ENCODE results near the gene WDR70. TPM values are rescaled to one million over a fixed set of nuclear protein-coding genes. Genes with fewer than 3 reads are reported as not detected.
A peak's percentile ranks its signal among the peaks of the same experiment; 100 is the strongest.
"Not testable (repeated sequence)": the region's sequence is repeated elsewhere in the genome, so short reads cannot be mapped to it uniquely, and the experiment has no call there.

Gene WDR70
- total RNA-seq, 2 experiments from 2014 or later = 39.1 to 39.3 TPM

- ATAC-seq, H3K27ac Mint-ChIP-seq, H3K4me3 Mint-ChIP-seq, H3K4me1 Mint-ChIP-seq, H3K27me3 Mint-ChIP-seq, CTCF ChIA-PET, DNase-seq: not testable (repeated sequence)
- Mint-ChIP-seq H3K9me3 (ENCODE audit: low read depth) (peaks cover 15% of the 10 kb centered on the region), H3K36me3 (peaks cover 25% of the 10 kb centered on the region)
These were observed 300.8 kb downstream of the WDR70 start for GRCh38 chr5:37679903-37680302.

GRCh38 chr5:37683072-37683471 lies 304.0 kb downstream of the WDR70 start:
- Mint-ChIP-seq H3K27me3 (no peaks in the 10 kb centered on the region), H3K27ac (no peak overlapping the region), H3K36me3 (peaks cover 25% of the 10 kb centered on the region), H3K9me3 (ENCODE audit: low read depth) (peaks cover 15% of the 10 kb centered on the region), H3K4me3 (no peak overlapping the region), H3K4me1 (no peaks in the 10 kb centered on the region)
- DNase-seq = no peak
- ATAC-seq = no peak
- CTCF ChIA-PET = interaction anchor here (1.0 kb wide), 1 partner anchor 40 kb away, joined by 3 read pairs; no protein-coding TSS in a partner anchor

GRCh38 chr5:37685211-37685610 lies 306.1 kb downstream of the WDR70 start:
- CTCF ChIA-PET = no interaction called here
- Mint-ChIP-seq H3K36me3 (peaks cover 24% of the 10 kb centered on the region), H3K9me3 (ENCODE audit: low read depth) (peaks cover 12% of the 10 kb centered on the region), H3K27me3 (no peaks in the 10 kb centered on the region), H3K4me3 (no peak overlapping the region), H3K4me1 (no peaks in the 10 kb centered on the region), H3K27ac (no peak overlapping the region)
- DNase-seq = no peak
- no peak for ATAC-seq

- Mint-ChIP-seq H3K9me3 (ENCODE audit: low read depth) (peaks cover 9% of the 10 kb centered on the region), H3K4me1 (no peaks in the 10 kb centered on the region), H3K4me3 (no peak overlapping the region), H3K36me3 (peaks cover 20% of the 10 kb centered on the region), H3K27me3 (no peaks in the 10 kb centered on the region), H3K27ac (no peak overlapping the region)
- ATAC-seq (no peak), DNase-seq (no peak)
- CTCF ChIA-PET = no interaction called here
These were observed 306.7 kb downstream of the WDR70 start for GRCh38 chr5:37685816-37686215.

- ATAC-seq; DNase-seq; H3K36me3 Mint-ChIP-seq; H3K4me1 Mint-ChIP-seq; H3K4me3 Mint-ChIP-seq; H3K9me3 Mint-ChIP-seq (ENCODE audit: low read depth); CTCF ChIA-PET; H3K27me3 Mint-ChIP-seq; H3K27ac Mint-ChIP-seq: not testable (repeated sequence)
These were observed 309.8 kb downstream of the WDR70 start for GRCh38 chr5:37688925-37689324.

GRCh38 chr5:37694333-37694732 lies 315.2 kb downstream of the WDR70 start:
- peaks cover 11% of the 10 kb centered on the region for H3K36me3 Mint-ChIP-seq
- H3K4me1 Mint-ChIP-seq; H3K9me3 Mint-ChIP-seq (ENCODE audit: low read depth); H3K27me3 Mint-ChIP-seq; H3K27ac Mint-ChIP-seq; ATAC-seq; CTCF ChIA-PET; DNase-seq; H3K4me3 Mint-ChIP-seq: not testable (repeated sequence)

- H3K9me3 Mint-ChIP-seq (ENCODE audit: low read depth) = peaks cover 6% of the 10 kb centered on the region
These were observed 315.7 kb downstream of the WDR70 start for GRCh38 chr5:37694867-37695266.

GRCh38 chr5:37695647-37696046 lies 316.5 kb downstream of the WDR70 start:
- Mint-ChIP-seq H3K4me3 (no peak overlapping the region), H3K27ac (no peak overlapping the region), H3K4me1 (no peaks in the 10 kb centered on the region), H3K9me3 (ENCODE audit: low read depth) (peaks cover 6% of the 10 kb centered on the region), H3K36me3 (peaks cover 11% of the 10 kb centered on the region), H3K27me3 (no peaks in the 10 kb centered on the region)
- CTCF ChIA-PET = no interaction called here
- no peak for ATAC-seq
- DNase-seq = no peak

More at GRCh38 chr5:37694867-37695266, 315.7 kb downstream of the WDR70 start:
- no peak overlapping the region for H3K27ac Mint-ChIP-seq
- peaks cover 11% of the 10 kb centered on the region for H3K36me3 Mint-ChIP-seq
- CTCF ChIA-PET = no interaction called here
- DNase-seq (no peak), ATAC-seq (no peak)
- no peaks in the 10 kb centered on the region for H3K27me3 Mint-ChIP-seq
- no peaks in the 10 kb centered on the region for H3K4me1 Mint-ChIP-seq
- no peak overlapping the region for H3K4me3 Mint-ChIP-seq

GRCh38 chr5:37696190-37697021 lies 317.3 kb downstream of the WDR70 start:
- Mint-ChIP-seq H3K27me3 (no peaks in the 10 kb centered on the region), H3K27ac (no peak overlapping the region), H3K9me3 (ENCODE audit: low read depth) (peaks cover 6% of the 10 kb centered on the region), H3K36me3 (peaks cover 11% of the 10 kb centered on the region), H3K4me1 (no peaks in the 10 kb centered on the region), H3K4me3 (no peak overlapping the region)
- CTCF ChIA-PET = no interaction called here
- ATAC-seq = no peak
- no peak for DNase-seq

- Mint-ChIP-seq H3K4me1 (no peaks in the 10 kb centered on the region), H3K36me3 (peaks cover 20% of the 10 kb centered on the region), H3K27ac (no peak overlapping the region), H3K4me3 (no peak overlapping the region), H3K9me3 (ENCODE audit: low read depth) (no peaks in the 10 kb centered on the region), H3K27me3 (no peaks in the 10 kb centered on the region)
- DNase-seq (no peak), ATAC-seq (no peak)
- CTCF ChIA-PET = no interaction called here
These were observed 322.8 kb downstream of the WDR70 start for GRCh38 chr5:37701868-37702267.

GRCh38 chr5:37703841-37704241 lies 324.7 kb downstream of the WDR70 start:
- Mint-ChIP-seq H3K36me3 (peaks cover 20% of the 10 kb centered on the region), H3K4me3 (no peak overlapping the region), H3K9me3 (ENCODE audit: low read depth) (no peaks in the 10 kb centered on the region), H3K27me3 (no peaks in the 10 kb centered on the region), H3K27ac (no peak overlapping the region), H3K4me1 (no peaks in the 10 kb centered on the region)
- no peak for ATAC-seq
- DNase-seq = no peak
- CTCF ChIA-PET = no interaction called here

GRCh38 chr5:37704406-37704805 lies 325.3 kb downstream of the WDR70 start:
- H3K9me3 Mint-ChIP-seq (ENCODE audit: low read depth) = no peaks in the 10 kb centered on the region
- H3K27ac Mint-ChIP-seq = no peak overlapping the region
- peaks cover 20% of the 10 kb centered on the region for H3K36me3 Mint-ChIP-seq
- H3K4me1 Mint-ChIP-seq = no peaks in the 10 kb centered on the region
- CTCF ChIA-PET = no interaction called here
- no peak for ATAC-seq
- no peaks in the 10 kb centered on the region for H3K27me3 Mint-ChIP-seq
- no peak for DNase-seq
- no peak overlapping the region for H3K4me3 Mint-ChIP-seq

- H3K4me3 Mint-ChIP-seq = no peak overlapping the region
- no peak for DNase-seq
- ATAC-seq = no peak
- H3K36me3 Mint-ChIP-seq = peaks cover 14% of the 10 kb centered on the region
- CTCF ChIA-PET = interaction anchor here (1.0 kb wide), 1 partner anchor 14 kb away, joined by 3 read pairs; no protein-coding TSS in a partner anchor
- no peaks in the 10 kb centered on the region for H3K9me3 Mint-ChIP-seq (ENCODE audit: low read depth)
- no peaks in the 10 kb centered on the region for H3K27me3 Mint-ChIP-seq
- H3K27ac Mint-ChIP-seq = no peak overlapping the region
- peaks cover 3% of the 10 kb centered on the region for H3K4me1 Mint-ChIP-seq
These were observed 329.9 kb downstream of the WDR70 start for GRCh38 chr5:37709020-37709419.

GRCh38 chr5:37710965-37711364 lies 331.8 kb downstream of the WDR70 start:
- H3K36me3 Mint-ChIP-seq = peaks cover 13% of the 10 kb centered on the region
- CTCF ChIA-PET = interaction anchor here (1.2 kb wide), 2 partner anchors 9 to 13 kb away, joined by 3 read pairs; no protein-coding TSS in a partner anchor
- H3K9me3 Mint-ChIP-seq (ENCODE audit: low read depth) = no peaks in the 10 kb centered on the region
- DNase-seq (no peak), ATAC-seq (peak; percentile 57)
- no peak overlapping the region for H3K4me3 Mint-ChIP-seq
- H3K27ac Mint-ChIP-seq = no peak overlapping the region
- no peaks in the 10 kb centered on the region for H3K27me3 Mint-ChIP-seq
- peaks cover 3% of the 10 kb centered on the region for H3K4me1 Mint-ChIP-seq

Measured in activated CD8-positive, alpha-beta memory T cell treated with anti-CD3 and anti-CD28 coated beads, Interleukin-2, amount 10 ng/mL, durations not matched to agents 7 days and 5 days (primary cell).